GM12872 (cell line): ENCODE data around the gene SMAP2.

Source experiments
- TF ChIP-seq, protein P1 (sequence below): IDR thresholded peaks from 3 replicates; pipeline ENCODE4 v1.5.1; 2011; ENCODE audit warnings: low read depth, mild to moderate bottlenecking, low read length, moderate library complexity; ENCODE audit not compliant: insufficient read depth

Gene SMAP2

DNA sequence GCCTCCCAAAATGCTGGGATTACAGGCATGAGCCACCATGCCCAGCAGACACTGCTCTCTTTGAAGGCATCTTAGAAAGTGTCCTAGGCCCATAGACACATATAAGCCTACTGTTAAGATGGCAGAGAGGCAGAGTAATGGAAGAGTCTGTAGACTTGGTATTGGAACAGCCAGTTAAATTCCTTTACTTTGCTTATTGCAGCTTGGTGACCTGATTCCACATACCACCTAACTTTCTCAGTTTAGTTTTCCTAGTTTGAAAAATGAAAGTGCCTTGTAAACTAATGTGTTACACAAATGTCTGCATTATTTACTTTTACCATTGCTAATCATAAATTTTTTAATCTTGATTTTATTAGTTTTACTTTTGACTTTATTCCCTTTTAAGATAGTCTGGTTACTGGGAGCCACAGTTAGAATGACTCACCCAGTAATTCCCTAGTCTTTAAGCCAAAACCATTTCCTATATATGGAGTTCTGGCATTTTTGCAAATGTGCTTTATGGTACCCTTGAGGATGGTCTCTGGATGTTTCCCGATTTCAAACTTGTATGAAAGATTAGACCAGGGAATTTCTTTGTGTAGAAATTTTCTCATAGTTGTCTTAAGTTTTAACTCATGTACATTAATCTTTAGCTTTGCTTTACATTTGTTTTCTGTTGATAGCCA is 6.4 kb downstream of the SMAP2 start:
- TF ChIP-seq, protein P1, sequence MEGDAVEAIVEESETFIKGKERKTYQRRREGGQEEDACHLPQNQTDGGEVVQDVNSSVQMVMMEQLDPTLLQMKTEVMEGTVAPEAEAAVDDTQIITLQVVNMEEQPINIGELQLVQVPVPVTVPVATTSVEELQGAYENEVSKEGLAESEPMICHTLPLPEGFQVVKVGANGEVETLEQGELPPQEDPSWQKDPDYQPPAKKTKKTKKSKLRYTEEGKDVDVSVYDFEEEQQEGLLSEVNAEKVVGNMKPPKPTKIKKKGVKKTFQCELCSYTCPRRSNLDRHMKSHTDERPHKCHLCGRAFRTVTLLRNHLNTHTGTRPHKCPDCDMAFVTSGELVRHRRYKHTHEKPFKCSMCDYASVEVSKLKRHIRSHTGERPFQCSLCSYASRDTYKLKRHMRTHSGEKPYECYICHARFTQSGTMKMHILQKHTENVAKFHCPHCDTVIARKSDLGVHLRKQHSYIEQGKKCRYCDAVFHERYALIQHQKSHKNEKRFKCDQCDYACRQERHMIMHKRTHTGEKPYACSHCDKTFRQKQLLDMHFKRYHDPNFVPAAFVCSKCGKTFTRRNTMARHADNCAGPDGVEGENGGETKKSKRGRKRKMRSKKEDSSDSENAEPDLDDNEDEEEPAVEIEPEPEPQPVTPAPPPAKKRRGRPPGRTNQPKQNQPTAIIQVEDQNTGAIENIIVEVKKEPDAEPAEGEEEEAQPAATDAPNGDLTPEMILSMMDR = no peak

DNA sequence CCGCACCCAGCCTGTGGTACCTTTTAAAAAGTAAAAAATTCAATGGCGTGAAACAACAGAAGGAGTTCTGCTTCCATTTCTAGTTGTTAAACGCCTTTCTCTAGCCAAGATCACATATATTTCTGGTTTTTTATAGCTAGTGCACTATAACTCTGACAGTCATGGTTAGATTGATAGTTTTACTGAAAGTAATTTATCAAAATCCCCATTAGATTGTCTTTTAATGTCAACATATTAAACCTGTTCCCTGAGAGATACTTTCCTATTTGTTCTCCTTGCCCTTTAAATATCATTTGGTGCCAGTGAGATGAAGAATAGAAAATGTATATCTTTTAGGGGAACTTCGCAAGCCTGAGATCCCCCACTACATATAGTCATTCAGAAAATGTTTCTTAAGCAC is 7.3 kb downstream of the SMAP2 start:
- TF ChIP-seq, protein P1 = no peak

DNA sequence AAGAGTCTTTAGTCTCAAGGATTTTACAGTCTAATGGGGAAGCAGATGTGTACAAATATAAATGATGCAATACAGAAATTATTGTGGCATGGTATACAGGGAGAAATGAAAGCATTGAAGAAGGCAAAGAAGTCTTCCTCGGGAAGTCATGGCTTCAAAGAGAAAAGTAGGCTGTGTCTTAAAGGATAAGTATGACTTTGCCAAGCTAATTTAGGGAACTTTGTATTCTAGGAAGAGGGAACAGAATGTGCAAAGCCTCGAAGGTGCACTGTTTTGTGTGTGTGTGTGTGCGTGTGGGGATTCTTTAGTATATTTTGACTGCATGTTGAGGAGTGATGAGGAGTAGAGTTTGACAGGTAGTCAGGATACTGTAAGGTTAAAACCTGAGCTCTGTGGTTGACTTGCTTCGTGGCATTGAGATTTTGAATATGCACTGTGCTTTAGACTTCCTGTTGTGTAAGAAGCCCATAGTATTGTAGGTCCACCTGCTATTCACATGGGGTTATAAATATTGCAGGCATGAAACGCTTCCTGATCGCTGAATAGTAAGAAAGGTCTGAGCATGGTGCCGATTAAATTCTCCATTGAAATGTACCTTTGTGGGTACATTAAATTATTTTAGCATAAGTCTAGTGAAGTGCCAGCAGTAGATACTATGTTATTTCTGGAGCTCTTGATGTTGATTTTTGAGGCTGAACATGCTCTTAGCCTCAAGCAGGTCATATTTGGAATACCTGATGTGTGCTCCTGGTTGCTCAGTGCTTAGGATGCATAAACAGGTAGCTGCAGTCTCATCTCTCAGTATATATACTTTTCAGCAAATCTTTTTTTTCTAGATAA is 8.0 kb downstream of the SMAP2 start:
- TF ChIP-seq, protein P1 = no peak

DNA sequence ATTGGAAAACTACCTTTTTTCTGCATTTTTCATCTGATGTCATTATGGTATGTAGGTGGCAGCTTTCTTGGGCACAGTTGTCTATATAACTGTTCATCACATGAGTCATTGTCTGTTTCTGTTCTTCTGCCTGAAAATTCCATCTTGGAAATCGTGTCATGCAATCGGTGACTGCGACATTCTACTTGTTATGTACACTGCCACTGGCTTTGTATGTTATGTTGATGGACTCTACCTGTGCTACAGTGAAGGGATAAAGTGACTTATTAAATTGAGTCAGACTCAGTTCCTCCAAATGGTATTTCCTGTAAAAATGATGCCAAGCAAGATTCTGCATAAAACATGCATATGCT is 8.6 kb downstream of the SMAP2 start:
- TF ChIP-seq, protein P1 = no peak

DNA sequence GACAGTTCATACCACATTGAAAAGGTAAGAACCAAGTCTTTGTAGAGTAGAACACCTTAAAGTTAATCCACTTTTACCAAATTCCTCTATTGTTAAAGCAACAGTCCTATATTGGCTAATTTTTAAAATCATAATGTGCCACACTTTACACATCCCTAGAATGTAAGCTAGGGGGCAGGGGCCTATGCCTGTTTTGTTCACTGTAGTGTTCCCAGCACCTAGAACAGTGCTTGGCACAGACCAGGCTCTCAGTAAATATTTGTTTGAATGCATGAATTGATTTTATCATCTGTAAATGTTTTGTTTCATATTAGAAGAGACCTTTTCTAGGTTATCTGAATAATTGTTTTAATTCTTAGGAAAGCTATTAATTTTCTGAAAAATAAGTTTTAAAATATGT is 9.1 kb downstream of the SMAP2 start:
- TF ChIP-seq, protein P1 = no peak

DNA sequence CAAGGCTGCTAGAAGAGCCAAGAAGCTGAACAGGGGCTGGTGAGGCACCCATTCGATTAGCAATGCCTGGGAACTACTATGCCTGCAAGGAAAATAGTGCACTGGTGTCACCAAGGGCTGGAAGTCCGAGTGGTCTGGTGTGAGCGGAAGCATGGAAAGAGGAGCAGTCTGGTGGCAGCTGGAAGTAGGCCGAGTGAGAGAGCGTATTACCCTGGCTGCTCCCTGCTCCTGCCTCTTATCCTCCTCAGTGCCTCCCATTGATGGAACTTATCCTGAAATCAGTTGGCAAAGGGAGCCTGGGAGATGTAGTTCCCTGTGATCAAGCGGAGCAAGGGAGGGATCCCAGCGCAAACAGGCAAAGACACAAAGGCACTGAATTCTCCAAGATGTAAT is 9.6 kb downstream of the SMAP2 start:
- TF ChIP-seq, protein P1 = no peak

DNA sequence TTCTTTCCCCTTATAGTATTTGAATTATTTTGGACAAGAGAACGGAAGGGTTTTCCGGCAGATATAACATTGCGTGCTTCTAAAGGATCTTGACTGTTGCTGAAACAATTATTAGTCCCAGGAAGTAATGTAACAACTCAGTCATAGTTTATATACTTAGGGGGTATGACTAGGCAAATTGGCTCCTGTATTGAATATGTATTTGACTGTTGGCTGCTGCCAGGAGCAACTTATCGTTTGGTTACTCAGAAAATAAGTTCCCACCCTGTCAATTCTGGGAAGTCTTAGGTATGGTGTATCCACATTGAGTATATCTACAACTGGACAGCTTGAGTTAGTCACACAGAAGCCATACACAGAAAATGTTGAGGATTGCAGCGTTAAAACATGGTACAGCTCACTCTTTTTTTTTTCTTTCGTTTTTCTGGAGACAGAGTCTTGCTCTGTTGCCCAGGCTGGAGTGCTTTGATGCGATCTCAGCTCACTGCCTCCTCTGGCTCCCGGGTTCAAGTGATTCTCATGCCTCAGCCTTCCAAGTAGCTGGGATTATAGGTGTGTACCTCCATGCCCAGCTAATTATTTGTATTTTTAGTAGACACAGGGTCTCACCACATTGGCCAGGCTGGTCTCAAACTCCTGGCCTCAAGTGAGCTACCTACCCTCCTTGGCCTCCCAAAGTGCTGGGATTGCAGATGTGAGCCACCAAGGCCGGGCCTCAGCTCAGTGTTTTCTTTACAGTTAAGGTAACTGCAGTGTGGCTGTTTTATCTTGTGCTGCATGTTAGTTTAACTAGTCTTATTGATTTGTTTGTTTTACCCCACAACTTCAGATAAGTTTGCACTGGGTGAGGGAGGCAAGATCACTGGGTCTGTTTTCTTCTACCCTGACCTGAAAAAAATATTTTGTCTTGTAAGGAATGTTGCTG is 10.2 kb downstream of the SMAP2 start:
- TF ChIP-seq, protein P1 = no peak
